A549 (cell line): ENCODE measurements around the gene SPATA13. TPM values are rescaled to one million over a fixed set of nuclear protein-coding genes. Genes with fewer than 3 reads are reported as not detected.
"Not testable (repeated sequence)": the region's sequence is repeated elsewhere in the genome, so short reads cannot be mapped to it uniquely, and the experiment has no call there.

Experiments
- ATAC-seq, 2 experiments: fragments of 200-7000 bp in 1 of 2; fragments of >200 bp in 1 of 2; cut with Nextera tagmentation in 1 of 2; cut with Tn5 transposase in 1 of 2; 3 replicates each; pipeline versions ENCODE4 v1.8.0 to v1.9.1; 2018 to 2020; ENCODE audit warnings: mild to moderate bottlenecking in 1 of 2, moderate library complexity in 1 of 2
- CTCF ChIA-PET: fragments of 300-600 bp; sonication (Branson Sonifier 250); formaldehyde crosslinking; extraction: SDS; loops from one replicate; lab custom pipeline; 2021; ENCODE audit warnings: antibody characterized with exemption, inconsistent platforms; lab: Yijun Ruan, JAX
- POLR2A ChIA-PET: fragments of 350-600 bp; formaldehyde crosslinking; extraction: SDS; loops from one replicate; lab custom pipeline; 2021; ENCODE audit warnings: antibody characterized with exemption, inconsistent platforms; lab: Yijun Ruan, JAX
- DNase-seq, 2 experiments: peaks; one replicate each; pipeline versions ENCODE4 v3.0.0 to v3.0.0-alpha.2; 2011 to 2016; ENCODE audit warnings: low read depth in 1 of 2, low spot score in 1 of 2
- FAIRE-seq: peaks from 2 replicates; lab custom pipeline; 2011; peaks lifted over from hg19 to GRCh38; lab: Jason Lieb, UNC
- H3K27ac ChIP-seq, 2 experiments: fragments of >200 bp; sonication (Bioruptor Twin); formaldehyde crosslinking; 3 replicates each; pipeline ENCODE4 v1.5.1; 2016 to 2017
- H3K4me1 ChIP-seq: fragments of >200 bp; sonication (Bioruptor Twin); formaldehyde crosslinking; 3 replicates; pipeline ENCODE4 v1.6.1; 2016
- H3K4me2 ChIP-seq: fragments of >200 bp; sonication (Bioruptor Twin); formaldehyde crosslinking; 3 replicates; pipeline ENCODE4 v1.6.1; 2016
- H3K4me3 ChIP-seq: fragments of >200 bp; sonication (Bioruptor Twin); formaldehyde crosslinking; 3 replicates; pipeline ENCODE4 v1.5.1; 2016
- H3K9me3 ChIP-seq: fragments of >200 bp; sonication (Bioruptor Twin); formaldehyde crosslinking; 3 replicates; pipeline ENCODE4 v1.6.1; 2016
- BCL3 ChIP-seq: fragments of >200 bp; sonication (Bioruptor Twin); formaldehyde crosslinking; IDR thresholded peaks from 3 replicates; pipeline ENCODE4 v1.6.1; 2016
- CBX8 ChIP-seq: fragments of 200-600 bp; sonication (generic); IDR thresholded peaks from 2 replicates; pipeline ENCODE4 v1.6.1; 2016
- E2F6 ChIP-seq: IDR thresholded peaks from 2 replicates; pipeline ENCODE4 v1.6.1; 2012; ENCODE audit warnings: low read depth, borderline replicate concordance
- FOSB ChIP-seq: fragments of 250-450 bp; sonication (Bioruptor Pico); IDR thresholded peaks from 2 replicates; pipeline ENCODE4 v1.5.0; 2020; ENCODE audit warnings: mild to moderate bottlenecking, moderate library complexity
- GATA3 ChIP-seq: IDR thresholded peaks from 2 replicates; pipeline ENCODE4 v1.6.1; 2012; ENCODE audit warnings: borderline replicate concordance
- HES2 ChIP-seq: fragments of >200 bp; sonication (Bioruptor Twin); formaldehyde crosslinking; IDR thresholded peaks from 2 replicates; pipeline ENCODE4 v1.6.1; 2016
- HEYL ChIP-seq: fragments of 250-450 bp; sonication (Bioruptor Pico); IDR thresholded peaks from 2 replicates; pipeline ENCODE4 v1.8.0; 2021; ENCODE audit warnings: mild to moderate bottlenecking, moderate library complexity
- HOXB5 ChIP-seq: fragments of 250-450 bp; sonication (Bioruptor Pico); IDR thresholded peaks from 2 replicates; pipeline ENCODE4 v1.5.0; 2020; ENCODE audit warnings: mild to moderate bottlenecking, moderate library complexity
- JUNB ChIP-seq: fragments of >200 bp; sonication (Bioruptor Twin); formaldehyde crosslinking; IDR thresholded peaks from 2 replicates; pipeline ENCODE4 v1.6.1; 2016
- NFE2L2 ChIP-seq: fragments of 150-350 bp; conservative IDR thresholded peaks from 2 replicates; pipeline ENCODE4 v1.6.1; 2014; ENCODE audit warnings: low read length
- NPAS2 ChIP-seq: fragments of 250-450 bp; sonication (Bioruptor Pico); IDR thresholded peaks from 2 replicates; pipeline ENCODE4 v1.8.0; 2022; ENCODE audit warnings: mild to moderate bottlenecking, moderate library complexity, borderline replicate concordance
- PBX3 ChIP-seq: IDR thresholded peaks from 2 replicates; pipeline ENCODE4 v1.6.1; 2012
- POLR2A ChIP-seq: IDR thresholded peaks from 2 replicates; pipeline ENCODE4 v1.6.1; 2012; ENCODE audit warnings: mild to moderate bottlenecking, low read length
- RARB ChIP-seq: fragments of 250-450 bp; sonication (Bioruptor Pico); IDR thresholded peaks from 2 replicates; pipeline ENCODE4 v1.8.0; 2021; ENCODE audit warnings: mild to moderate bottlenecking, moderate library complexity
- SMC3 ChIP-seq: fragments of >200 bp; sonication (Bioruptor Twin); formaldehyde crosslinking; IDR thresholded peaks from 3 replicates; pipeline ENCODE4 v1.6.1; 2018; ENCODE audit warnings: inconsistent platforms
- TP53 ChIP-seq: fragments of 250-450 bp; sonication (Bioruptor Pico); IDR thresholded peaks from 2 replicates; pipeline ENCODE4 v1.5.0; 2021; ENCODE audit warnings: mild to moderate bottlenecking, moderate library complexity
- ZC3H11A ChIP-seq: fragments of 450-650 bp; IDR thresholded peaks from 2 replicates; pipeline ENCODE4 v1.6.1; 2014; ENCODE audit warnings: antibody characterized with exemption, mild to moderate bottlenecking
- WGBS: methylation state at CpG from one replicate; pipeline ENCODE4 v1.1.6; 2017; ENCODE audit errors: missing lambda C conversion rate; 5-methylcytosine and 5-hydroxymethylcytosine counted together
- polyA plus RNA-seq, 4 experiments: library from polyadenylated mRNA; depleted of rRNA in 3 of 4; stranded (reverse); fragments of >200 nt; fragmentation: RNase III in 1 of 4; extraction: RNeasy Plus Mini Kit Qiagen cat#74134 plus additional on column Dnase treatment in 1 of 4; gene quantifications; 2 replicates in 3 of 4; 3 replicates in 1 of 4; pipeline ENCODE4 v1.2.3, GENCODE V29; 2011 to 2017
- TF ChIP-seq, protein P1 (sequence below): fragments of 200-600 bp; sonication (generic); IDR thresholded peaks from 2 replicates; pipeline ENCODE4 v1.6.1; 2016; ENCODE audit warnings: antibody characterized with exemption, mild to moderate bottlenecking, moderate library complexity

Gene SPATA13
- polyA plus RNA-seq, 2 of the 4 experiments (the other 2 are of a cell fraction), result 3.1 to 6.3 TPM

DNA sequence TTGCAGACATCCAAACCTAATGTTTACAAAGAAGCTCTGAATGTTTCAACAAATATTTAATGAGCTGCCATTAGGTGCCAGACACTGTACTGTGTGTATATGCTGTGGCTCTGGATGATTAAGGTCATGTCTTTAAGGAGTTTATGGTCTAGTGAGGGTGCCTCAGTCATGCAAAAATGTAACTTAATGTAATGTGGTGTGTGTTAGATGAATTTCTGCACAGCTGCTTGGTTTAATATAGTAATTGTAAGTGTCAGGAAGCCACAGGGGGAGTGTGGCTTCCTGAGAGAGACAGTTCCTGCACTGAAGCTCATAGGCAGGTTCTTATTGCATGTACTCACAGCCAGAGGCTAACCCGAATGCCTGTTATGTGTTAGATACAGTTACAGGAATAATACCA, 43.3 kb downstream of the SPATA13 start:
- 62% methylated on average over 1 of the region's 1 CpG for WGBS
- POLR2A ChIA-PET, result interaction anchor here (0.5 kb wide), 1 partner anchor 44 kb away, joined by 3 read pairs; no protein-coding TSS in a partner anchor
- TF ChIP-seq FOSB (no peak), NFE2L2 (no peak), ZC3H11A (no peak), PBX3 (no peak), BCL3 (no peak), TP53 (no peak), SMC3 (no peak), E2F6 (no peak), CBX8 (no peak), NPAS2 (CRISPR knock-in tag) (no peak), RARB (CRISPR knock-in tag) (no peak), HEYL (CRISPR knock-in tag) (no peak), HOXB5 (CRISPR knock-in tag) (no peak), JUNB (no peak), HES2 (no peak), GATA3 (no peak), POLR2A (no peak)
- TF ChIP-seq, protein P1, sequence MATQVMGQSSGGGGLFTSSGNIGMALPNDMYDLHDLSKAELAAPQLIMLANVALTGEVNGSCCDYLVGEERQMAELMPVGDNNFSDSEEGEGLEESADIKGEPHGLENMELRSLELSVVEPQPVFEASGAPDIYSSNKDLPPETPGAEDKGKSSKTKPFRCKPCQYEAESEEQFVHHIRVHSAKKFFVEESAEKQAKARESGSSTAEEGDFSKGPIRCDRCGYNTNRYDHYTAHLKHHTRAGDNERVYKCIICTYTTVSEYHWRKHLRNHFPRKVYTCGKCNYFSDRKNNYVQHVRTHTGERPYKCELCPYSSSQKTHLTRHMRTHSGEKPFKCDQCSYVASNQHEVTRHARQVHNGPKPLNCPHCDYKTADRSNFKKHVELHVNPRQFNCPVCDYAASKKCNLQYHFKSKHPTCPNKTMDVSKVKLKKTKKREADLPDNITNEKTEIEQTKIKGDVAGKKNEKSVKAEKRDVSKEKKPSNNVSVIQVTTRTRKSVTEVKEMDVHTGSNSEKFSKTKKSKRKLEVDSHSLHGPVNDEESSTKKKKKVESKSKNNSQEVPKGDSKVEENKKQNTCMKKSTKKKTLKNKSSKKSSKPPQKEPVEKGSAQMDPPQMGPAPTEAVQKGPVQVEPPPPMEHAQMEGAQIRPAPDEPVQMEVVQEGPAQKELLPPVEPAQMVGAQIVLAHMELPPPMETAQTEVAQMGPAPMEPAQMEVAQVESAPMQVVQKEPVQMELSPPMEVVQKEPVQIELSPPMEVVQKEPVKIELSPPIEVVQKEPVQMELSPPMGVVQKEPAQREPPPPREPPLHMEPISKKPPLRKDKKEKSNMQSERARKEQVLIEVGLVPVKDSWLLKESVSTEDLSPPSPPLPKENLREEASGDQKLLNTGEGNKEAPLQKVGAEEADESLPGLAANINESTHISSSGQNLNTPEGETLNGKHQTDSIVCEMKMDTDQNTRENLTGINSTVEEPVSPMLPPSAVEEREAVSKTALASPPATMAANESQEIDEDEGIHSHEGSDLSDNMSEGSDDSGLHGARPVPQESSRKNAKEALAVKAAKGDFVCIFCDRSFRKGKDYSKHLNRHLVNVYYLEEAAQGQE, result no peak
- Histone ChIP-seq H3K9me3 (no peaks in the 10 kb centered on the region), H3K4me1 (peaks cover 20% of the 10 kb centered on the region; the same call in 2 of the 3 replicates), H3K4me2 (peak overlapping the region; percentile 45; the same call in 2 of the 3 replicates), H3K4me3 (no peak overlapping the region), H3K27ac (no peak overlapping the region)
- FAIRE-seq (no peak), ATAC-seq (no peak), DNase-seq (no peak)
- CTCF ChIA-PET, result interaction anchor here (0.9 to 1.7 kb wide), 2 partner anchors 151 to 184 kb away, joined by 4 to 7 read pairs; no protein-coding TSS in a partner anchor

GRCh38 chr13:24205076-24205475, 44.6 kb downstream of the SPATA13 start:
- ATAC-seq, H3K9me3 ChIP-seq, POLR2A ChIA-PET, H3K27ac ChIP-seq, H3K4me3 ChIP-seq, DNase-seq, FAIRE-seq, H3K4me2 ChIP-seq: not testable (repeated sequence)
- CTCF ChIA-PET, result interaction anchor here (1.5 kb wide), 1 partner anchor 152 kb away, joined by 5 read pairs; no protein-coding TSS in a partner anchor
- 89% methylated on average over 1 of the region's 1 CpG for WGBS
- peaks cover 22% of the 10 kb centered on the region; the same call in 2 of the 3 replicates for H3K4me1 ChIP-seq
